ENCODE results near the gene HOXA3. TPM values are rescaled to one million over a fixed set of nuclear protein-coding genes. Genes with fewer than 3 reads are reported as not detected.

HOXA3 gene
- total RNA-seq, 1 donor from 2014 or later = 209 TPM

DNA sequence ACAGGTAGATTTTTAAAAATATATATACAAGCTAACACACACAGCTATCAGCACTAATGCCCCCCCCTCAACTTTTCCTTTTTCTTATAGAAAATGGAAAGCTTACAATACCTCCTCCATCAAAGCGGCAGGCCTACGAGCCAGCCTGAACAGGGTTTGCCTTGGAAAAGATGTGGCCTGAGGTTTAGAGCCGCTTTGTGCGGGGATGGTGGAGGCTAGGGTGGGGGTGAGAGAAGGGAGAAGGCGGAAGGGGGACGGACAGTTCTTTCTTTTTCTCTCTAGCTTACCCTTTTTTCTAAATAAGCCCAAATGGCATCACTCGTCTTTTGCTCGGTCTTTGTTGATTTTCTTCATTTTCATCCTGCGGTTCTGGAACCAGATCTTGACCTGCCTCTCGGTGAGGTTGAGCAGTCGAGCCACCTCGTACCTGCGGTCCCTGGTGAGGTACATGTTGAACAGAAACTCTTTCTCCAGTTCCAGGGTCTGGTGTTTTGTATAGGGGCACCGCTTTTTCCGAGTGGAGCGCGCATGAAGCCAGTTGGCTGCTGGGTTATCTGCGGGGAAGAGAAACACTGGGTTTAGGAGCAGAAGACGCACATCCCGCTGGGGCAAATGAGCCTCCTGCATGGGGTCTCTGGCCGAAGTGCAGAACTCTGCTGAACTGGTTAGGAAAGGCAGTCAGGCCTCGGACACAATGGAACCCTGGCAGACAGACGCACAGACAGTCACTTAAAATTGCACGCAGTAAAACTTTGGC, 11.1 kb upstream of the HOXA3 start:
- DNase-seq (ENCODE audit: low spot score in 2 of 2, unreplicated experiment in 2 of 2) = no peak
- Mint-ChIP-seq H3K4me1 (peaks cover 54% of the 10 kb centered on the region), H3K27me3 (ENCODE audit: low read depth) (peaks cover 89% of the 10 kb centered on the region), H3K4me3 (peak overlapping the region; percentile 65), H3K27ac (peak overlapping the region; percentile 78), H3K9me3 (no peaks in the 10 kb centered on the region), H3K36me3 (peaks cover 1% of the 10 kb centered on the region)
- TF ChIP-seq CTCF (IDR thresholded peaks at IDR 0.05; ENCODE audit: unreplicated experiment) = no peak

DNA sequence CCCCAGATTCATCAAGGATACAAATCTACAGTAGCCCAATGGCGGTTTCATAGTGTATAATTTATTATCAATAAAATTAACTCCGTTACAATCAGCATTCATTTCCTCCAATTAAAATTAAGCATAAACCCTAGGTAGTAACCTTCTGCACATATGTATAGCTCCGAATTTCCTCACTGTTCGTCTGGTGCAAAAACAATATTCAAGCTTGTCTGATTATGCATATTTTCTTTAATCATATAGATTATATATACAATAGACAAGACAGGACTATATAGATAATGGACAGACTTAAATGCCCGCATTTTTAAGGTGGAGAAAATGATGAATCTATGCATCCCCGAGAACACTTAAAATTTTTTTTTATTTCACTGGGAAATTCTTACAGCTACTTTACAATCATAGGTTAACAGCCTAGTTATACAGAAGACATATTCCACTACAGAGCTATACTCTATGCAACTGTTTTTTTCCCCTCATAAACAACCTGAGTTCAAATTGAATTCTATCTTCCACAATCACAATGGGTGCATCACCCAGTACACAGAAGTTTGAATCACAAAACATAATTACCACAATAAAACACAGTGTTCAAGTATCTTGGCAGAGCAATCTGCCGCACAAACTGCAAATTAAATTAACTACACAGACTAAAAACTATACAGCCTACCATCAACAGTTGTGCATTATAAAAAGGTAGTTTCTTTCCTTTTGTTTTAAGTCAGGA, 10.3 kb upstream of the HOXA3 start:
- TF ChIP-seq CTCF (IDR thresholded peaks at IDR 0.05; ENCODE audit: unreplicated experiment) = no peak
- DNase-seq (ENCODE audit: low spot score in 2 of 2, unreplicated experiment in 2 of 2) = no peak
- H3K4me3 Mint-ChIP-seq = peak overlapping the region; percentile 65
- H3K27me3 Mint-ChIP-seq (ENCODE audit: low read depth) = peaks cover 89% of the 10 kb centered on the region
- peak overlapping the region; percentile 55 for H3K27ac Mint-ChIP-seq
- peaks cover 53% of the 10 kb centered on the region for H3K4me1 Mint-ChIP-seq
- peaks cover 3% of the 10 kb centered on the region for H3K36me3 Mint-ChIP-seq
- H3K9me3 Mint-ChIP-seq = no peaks in the 10 kb centered on the region

- H3K27me3 Mint-ChIP-seq (ENCODE audit: low read depth) = peaks cover 89% of the 10 kb centered on the region
- H3K27ac Mint-ChIP-seq = peak overlapping the region; percentile 88
- peaks cover 3% of the 10 kb centered on the region for H3K36me3 Mint-ChIP-seq
- no peak for TF ChIP-seq CTCF (IDR thresholded peaks at IDR 0.05; ENCODE audit: unreplicated experiment)
- H3K4me3 Mint-ChIP-seq = peak overlapping the region; percentile 61
- peak in 1 of 2 experiments; percentile 19 for DNase-seq (ENCODE audit: low spot score in 2 of 2, unreplicated experiment in 2 of 2)
- H3K4me1 Mint-ChIP-seq = peaks cover 53% of the 10 kb centered on the region
- H3K9me3 Mint-ChIP-seq = no peaks in the 10 kb centered on the region
Measured at GRCh38 chr7:27161721-27162560, 9.6 kb upstream of the HOXA3 start.

GRCh38 chr7:27161214-27161720, 8.9 kb upstream of the HOXA3 start:
- Mint-ChIP-seq H3K4me1 (peaks cover 52% of the 10 kb centered on the region), H3K36me3 (peaks cover 3% of the 10 kb centered on the region)

More at GRCh38 chr7:27161214-27161720, 8.9 kb upstream of the HOXA3 start:
- Mint-ChIP-seq H3K27ac (peak overlapping the region; percentile 87), H3K4me3 (peak overlapping the region; percentile 77), H3K27me3 (ENCODE audit: low read depth) (peaks cover 86% of the 10 kb centered on the region), H3K9me3 (no peaks in the 10 kb centered on the region)
- peak; percentile 34 for TF ChIP-seq CTCF (IDR thresholded peaks at IDR 0.05; ENCODE audit: unreplicated experiment)
- no peak for DNase-seq (ENCODE audit: low spot score in 2 of 2, unreplicated experiment in 2 of 2)

Data from mesothelial cell of epicardium (in vitro differentiated cells).